ENCODE data around the gene TEX47. TPM values are rescaled to one million over a fixed set of nuclear protein-coding genes. Genes with fewer than 3 reads are reported as not detected.

The TEX47 gene
- not detected in 2 replicates for total RNA-seq (2014; rRNA removed; shearing (Covaris generic))

DNA sequence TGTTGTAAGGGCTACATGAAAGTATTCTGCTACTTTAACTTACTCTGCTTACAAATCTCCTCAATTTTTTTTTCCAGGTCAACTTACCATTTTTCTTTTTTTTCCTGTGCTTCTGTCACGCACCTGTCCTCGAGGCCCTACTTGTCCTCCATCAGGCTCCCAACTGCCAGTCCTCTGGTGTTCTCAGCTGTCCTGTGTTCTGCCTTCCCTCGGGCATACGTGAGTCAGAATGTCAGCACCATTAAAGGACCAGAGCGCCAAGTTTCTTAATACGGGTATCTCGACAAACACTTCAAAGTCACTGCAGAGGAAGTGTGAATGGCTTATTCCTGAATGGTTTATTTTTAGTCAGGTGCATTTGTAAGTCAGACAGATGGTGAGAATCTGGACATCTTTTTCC lies at the start of gene TEX47:
Gene TEX47, minus strand, starts transcription at position 185 of the 400 bp plus-strand sequence. CDS start 795 bp downstream, outside the sequence.
- Histone ChIP-seq H3K36me3 (no peaks in the 10 kb centered on the region), H3K4me3 (no peak within 1 kb of the TSS), H3K27ac (no peak within 1 kb of the TSS), H3K9me3 (replicated peaks) (no peaks in the 10 kb centered on the region), H3K4me1 (no peaks in the 10 kb centered on the region), H3K27me3 (no peaks in the 10 kb centered on the region)
- DNase-seq, result peak; percentile 19 to 49

DNA sequence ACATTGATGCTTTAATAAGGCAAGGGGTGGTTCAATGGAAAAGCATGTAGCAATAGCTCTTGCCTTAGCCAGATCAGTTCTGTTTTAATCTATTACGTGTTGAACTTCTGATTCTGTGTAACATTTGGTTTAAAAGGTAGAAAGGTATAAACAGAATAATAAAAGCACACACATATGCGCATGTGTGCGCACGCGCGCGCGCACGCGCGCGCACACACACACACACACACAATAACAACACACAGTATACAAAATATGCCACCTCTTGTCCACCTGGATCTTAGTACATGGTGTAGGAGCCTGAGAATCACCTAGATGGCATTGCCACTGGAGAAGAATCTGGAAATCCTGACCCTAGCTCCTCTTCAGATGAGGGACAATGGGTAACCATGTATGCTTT lies 49.6 kb upstream of the TEX47 start:
- Histone ChIP-seq H3K9me3 (replicated peaks) (no peaks in the 10 kb centered on the region), H3K4me1 (no peaks in the 10 kb centered on the region), H3K36me3 (no peaks in the 10 kb centered on the region), H3K27ac (no peak overlapping the region), H3K27me3 (no peaks in the 10 kb centered on the region), H3K4me3 (no peak overlapping the region)
- DNase-seq, result no peak

DNA sequence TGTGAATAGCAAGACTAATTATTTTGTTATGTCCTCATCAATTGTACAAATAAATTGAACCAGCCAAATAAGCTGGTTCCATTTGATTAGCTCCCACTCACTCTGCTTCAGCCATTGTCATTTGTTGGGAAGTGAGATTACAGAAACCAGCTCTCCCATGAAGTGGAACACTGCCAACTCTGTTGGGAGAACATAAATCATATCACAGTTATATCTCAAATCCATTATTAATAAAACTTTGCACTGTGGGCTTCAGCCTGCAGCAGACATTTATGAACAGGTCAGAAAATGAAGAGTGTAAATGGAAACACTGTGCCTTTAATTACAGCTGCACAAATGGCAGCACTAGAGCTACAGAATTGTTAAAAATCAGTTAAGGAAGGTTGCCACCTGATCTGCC lies 46.7 kb upstream of the TEX47 start:
- H3K4me1 ChIP-seq, result no peaks in the 10 kb centered on the region
- H3K36me3 ChIP-seq, result no peaks in the 10 kb centered on the region
- H3K4me3 ChIP-seq, result no peak overlapping the region
- DNase-seq, result no peak
- no peak overlapping the region for H3K27ac ChIP-seq
- no peaks in the 10 kb centered on the region for H3K27me3 ChIP-seq
- H3K9me3 ChIP-seq (replicated peaks), result no peaks in the 10 kb centered on the region

DNA sequence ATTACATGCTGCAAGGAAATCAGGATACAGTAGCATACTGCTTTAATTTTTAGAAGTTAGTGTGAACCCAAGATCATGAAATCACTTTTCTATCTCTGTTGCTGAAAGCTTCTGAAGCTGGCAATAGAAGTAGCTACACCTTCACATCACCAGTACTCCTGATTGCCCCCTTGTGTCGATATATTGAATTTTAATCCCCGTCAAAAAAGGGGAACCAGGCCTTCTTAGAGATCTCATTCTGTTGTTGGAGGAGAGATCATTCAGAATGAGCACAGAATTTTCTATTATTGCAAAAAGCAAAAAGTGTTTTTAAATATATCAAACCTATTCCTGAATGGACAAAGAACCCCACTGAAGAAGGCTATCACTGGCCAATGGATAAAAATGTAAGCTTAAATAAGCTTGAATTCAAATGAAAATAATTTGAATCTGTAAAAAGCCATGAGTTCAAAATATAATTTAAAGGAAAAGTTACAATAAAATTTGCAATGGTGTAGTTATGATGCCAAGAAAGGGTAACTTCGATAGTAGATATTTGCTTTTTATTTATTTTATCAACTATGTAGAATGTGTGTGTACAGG lies 39.7 kb upstream of the TEX47 start:
- DNase-seq, result peak; percentile 22 to 74
- Histone ChIP-seq H3K36me3 (no peaks in the 10 kb centered on the region), H3K4me1 (no peaks in the 10 kb centered on the region), H3K27ac (no peak overlapping the region), H3K4me3 (no peak overlapping the region), H3K27me3 (no peaks in the 10 kb centered on the region), H3K9me3 (replicated peaks) (peaks cover 6% of the 10 kb centered on the region; the same call in 1 of the 2 replicates)

DNA sequence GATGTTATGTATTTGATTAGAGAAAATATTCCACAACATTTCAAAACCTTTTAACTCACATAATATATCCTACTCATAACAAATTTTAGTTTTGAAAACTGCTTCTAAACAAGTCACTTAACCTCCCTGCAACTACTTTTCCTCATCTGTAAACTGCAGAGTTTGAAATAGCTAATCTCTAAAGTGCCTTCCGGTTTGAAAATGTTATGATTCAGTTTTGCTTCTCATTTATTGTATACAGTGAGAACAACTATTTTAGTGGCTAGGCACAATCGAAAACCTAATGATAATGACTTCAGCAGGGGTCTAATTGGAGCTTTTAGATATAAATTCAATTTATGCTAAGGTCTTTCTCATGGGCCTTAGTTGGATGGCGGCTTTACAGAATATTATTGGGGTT lies 30.7 kb upstream of the TEX47 start:
- H3K27ac ChIP-seq, result no peak overlapping the region
- H3K9me3 ChIP-seq (replicated peaks), result peaks cover 8% of the 10 kb centered on the region; the same call in 1 of the 2 replicates
- no peak for DNase-seq
- H3K4me3 ChIP-seq, result no peak overlapping the region
- no peaks in the 10 kb centered on the region for H3K36me3 ChIP-seq
- H3K27me3 ChIP-seq, result no peaks in the 10 kb centered on the region
- H3K4me1 ChIP-seq, result no peaks in the 10 kb centered on the region

DNA sequence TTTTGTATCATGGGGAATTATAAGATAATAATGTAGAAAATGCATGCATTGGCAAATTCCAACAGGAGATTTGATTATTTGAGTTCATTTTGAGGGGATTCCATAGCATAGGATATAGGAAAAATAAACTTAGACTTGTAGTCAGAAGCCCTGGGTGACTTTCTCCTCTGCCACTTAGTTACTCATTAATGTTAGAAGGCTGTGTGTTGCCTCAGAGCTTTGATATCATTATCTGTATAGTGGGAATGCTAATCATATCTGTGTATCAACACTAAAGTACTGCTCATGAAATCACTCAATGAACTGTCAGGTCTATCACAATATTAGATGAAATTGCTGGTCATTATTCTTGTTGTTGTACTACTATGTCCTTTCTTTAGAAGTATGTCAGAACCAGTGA lies 23.0 kb upstream of the TEX47 start:
- H3K4me1 ChIP-seq, result no peaks in the 10 kb centered on the region
- H3K27me3 ChIP-seq, result no peaks in the 10 kb centered on the region
- H3K36me3 ChIP-seq, result no peaks in the 10 kb centered on the region
- no peak for DNase-seq
- H3K27ac ChIP-seq, result no peak overlapping the region
- H3K4me3 ChIP-seq, result no peak overlapping the region
- no peaks in the 10 kb centered on the region for H3K9me3 ChIP-seq (replicated peaks)

DNA sequence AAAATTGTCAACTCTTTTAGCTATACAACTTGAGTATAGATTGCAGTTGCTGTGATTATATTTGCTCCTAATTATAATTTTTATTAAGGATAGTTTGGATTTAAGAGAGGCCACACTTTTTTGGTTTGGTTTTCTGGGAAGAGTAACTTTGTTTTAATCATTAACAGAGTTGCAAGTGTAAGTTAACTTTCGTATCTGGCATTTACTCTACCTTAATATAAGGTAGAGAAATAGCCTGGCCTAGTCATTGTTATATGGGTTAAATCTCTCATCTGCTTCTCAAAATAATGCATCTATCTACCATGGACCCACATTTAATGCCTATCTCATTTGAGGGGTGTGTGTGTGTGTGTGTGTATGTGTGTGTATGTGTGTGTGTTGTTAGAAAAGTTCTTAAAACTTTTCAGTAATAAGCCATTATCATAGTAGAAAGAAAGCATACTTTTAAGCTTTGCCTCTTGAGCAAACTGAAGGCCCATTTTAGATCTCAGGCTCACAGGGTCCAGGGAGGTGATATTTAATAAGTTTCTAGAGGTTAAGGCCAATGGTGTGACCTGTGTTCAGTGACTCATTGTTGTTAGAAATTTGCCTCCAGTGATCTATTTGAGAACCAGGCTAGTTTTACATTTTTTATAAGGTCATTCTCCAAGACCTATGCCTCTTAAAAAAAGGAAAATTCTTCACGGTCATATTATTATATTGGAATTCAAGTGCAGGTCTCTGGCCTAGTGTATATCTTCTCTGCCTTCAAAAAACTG lies 10.9 kb upstream of the TEX47 start:
- H3K27ac ChIP-seq, result no peak overlapping the region
- no peaks in the 10 kb centered on the region for H3K9me3 ChIP-seq (replicated peaks)
- no peak for DNase-seq
- H3K4me3 ChIP-seq, result no peak overlapping the region
- no peaks in the 10 kb centered on the region for H3K4me1 ChIP-seq
- H3K27me3 ChIP-seq, result no peaks in the 10 kb centered on the region
- H3K36me3 ChIP-seq, result no peaks in the 10 kb centered on the region

DNA sequence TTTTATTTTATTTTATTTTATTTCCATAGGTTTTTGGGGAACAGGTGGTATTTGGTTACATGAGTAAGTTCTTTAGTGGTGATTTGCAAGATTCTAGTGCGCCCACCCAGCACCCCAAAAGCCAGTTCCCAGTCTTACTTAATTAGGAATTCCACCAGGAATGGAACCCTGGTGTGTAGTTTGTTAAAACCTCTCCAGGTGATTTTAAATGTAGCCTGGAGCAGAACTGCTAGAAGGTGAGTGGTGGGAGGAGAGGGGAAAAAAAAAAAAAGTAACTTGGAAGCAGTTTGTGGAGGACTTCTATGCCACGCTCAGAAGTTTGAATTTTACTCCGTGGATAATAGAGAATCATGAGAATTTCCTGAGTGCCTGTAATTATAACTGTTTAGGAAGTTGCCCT lies 5.5 kb upstream of the TEX47 start:
- Histone ChIP-seq H3K36me3 (no peaks in the 10 kb centered on the region), H3K27me3 (no peaks in the 10 kb centered on the region), H3K4me1 (no peaks in the 10 kb centered on the region), H3K27ac (no peak overlapping the region), H3K4me3 (no peak overlapping the region), H3K9me3 (replicated peaks) (no peaks in the 10 kb centered on the region)
- no peak for DNase-seq

DNA sequence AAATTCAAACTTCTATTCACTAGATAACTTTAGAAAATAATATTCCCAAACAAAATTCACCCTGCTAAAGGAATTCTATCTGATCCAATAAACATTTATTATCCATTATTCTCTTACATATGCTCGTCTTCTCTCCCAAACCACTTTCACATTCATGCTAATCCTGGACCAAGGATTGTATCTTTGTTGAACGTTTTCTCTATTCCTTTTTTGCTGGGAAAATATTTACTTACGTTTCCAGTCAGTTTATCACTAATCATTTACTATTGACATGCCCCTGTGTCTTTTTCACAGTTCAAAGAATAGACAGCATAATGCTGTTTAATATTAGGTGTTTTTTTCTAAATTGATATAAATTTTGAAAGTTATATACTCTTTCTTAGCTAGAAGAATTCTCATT lies 3.2 kb downstream of the TEX47 start:
- Histone ChIP-seq H3K36me3 (no peaks in the 10 kb centered on the region), H3K4me1 (no peaks in the 10 kb centered on the region), H3K27me3 (no peaks in the 10 kb centered on the region), H3K4me3 (no peak overlapping the region), H3K27ac (no peak overlapping the region), H3K9me3 (replicated peaks) (no peaks in the 10 kb centered on the region)
- DNase-seq, result no peak

DNA sequence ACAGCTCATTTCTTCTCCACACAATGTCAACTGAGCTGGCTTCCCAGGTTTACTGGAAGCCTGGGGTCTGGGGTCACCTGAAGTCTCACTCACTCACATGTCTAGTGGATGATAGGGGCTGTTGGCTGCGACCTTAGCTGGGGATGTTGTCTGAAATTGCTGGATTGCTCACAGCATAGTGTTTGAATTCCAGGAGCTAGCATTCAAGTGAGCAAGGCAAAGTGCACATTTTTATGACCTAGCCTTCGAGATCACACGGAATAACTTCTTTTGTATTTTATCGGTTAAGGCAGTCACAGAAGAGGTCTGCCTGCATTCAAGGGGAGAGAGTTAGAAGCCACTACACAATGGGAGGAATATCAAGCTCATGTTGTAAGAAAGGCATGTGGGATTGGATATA lies 3.6 kb downstream of the TEX47 start:
- H3K36me3 ChIP-seq, result no peaks in the 10 kb centered on the region
- H3K4me3 ChIP-seq, result no peak overlapping the region
- H3K27me3 ChIP-seq, result no peaks in the 10 kb centered on the region
- no peaks in the 10 kb centered on the region for H3K9me3 ChIP-seq (replicated peaks)
- no peak overlapping the region for H3K27ac ChIP-seq
- H3K4me1 ChIP-seq, result no peaks in the 10 kb centered on the region
- DNase-seq, result no peak

DNA sequence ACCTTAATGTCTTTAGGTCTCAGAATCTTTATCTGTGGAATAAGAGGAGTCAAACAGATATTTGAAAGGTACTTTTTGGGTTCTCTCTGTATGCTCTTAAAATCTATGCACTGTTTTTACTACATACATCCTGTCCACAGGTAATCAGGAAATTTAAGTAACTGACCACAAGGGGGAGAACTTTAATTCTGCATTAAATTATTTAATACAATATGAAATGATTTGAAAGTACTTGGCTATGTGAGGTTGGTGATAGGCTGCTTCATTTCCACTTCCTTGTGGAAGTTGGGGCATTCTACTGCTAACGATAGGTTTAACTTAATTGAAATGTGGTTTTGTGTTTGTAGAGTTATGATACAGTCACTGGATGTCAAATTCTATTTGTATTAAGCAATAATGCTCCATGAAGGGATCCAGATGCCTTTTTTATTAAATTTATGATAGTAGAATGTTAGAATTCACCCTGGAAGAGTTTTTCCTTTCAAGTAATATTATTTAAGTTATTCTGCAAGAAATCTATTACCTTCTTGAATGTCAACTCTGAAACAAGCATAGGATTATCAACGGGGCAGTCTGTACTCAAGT lies 6.0 kb downstream of the TEX47 start:
- Histone ChIP-seq H3K9me3 (replicated peaks) (no peaks in the 10 kb centered on the region), H3K4me1 (no peaks in the 10 kb centered on the region), H3K36me3 (no peaks in the 10 kb centered on the region), H3K27me3 (no peaks in the 10 kb centered on the region), H3K27ac (no peak overlapping the region), H3K4me3 (no peak overlapping the region)
- peak in 1 of 2 experiments; percentile 48 for DNase-seq

DNA sequence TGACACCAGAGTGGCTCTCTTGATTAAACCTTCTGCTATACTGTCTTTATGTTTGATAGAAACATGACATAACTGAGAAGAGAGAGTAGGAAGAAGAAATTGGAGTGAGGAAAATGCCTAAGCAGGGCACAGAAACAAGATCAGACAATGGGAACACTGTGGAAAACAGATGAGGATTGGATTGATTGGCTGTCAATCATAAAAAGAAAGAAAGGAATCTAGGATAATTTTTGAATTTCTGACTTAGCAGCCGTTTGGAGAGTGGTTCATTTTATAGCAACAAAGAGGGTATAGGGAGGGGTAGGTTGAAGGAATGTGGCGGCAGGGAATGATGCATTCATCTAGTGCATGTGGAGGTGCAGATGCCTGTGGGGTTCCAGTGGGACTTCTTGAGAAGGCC lies 7.8 kb downstream of the TEX47 start:
- no peak overlapping the region for H3K27ac ChIP-seq
- no peak overlapping the region for H3K4me3 ChIP-seq
- H3K4me1 ChIP-seq, result no peaks in the 10 kb centered on the region

DNA sequence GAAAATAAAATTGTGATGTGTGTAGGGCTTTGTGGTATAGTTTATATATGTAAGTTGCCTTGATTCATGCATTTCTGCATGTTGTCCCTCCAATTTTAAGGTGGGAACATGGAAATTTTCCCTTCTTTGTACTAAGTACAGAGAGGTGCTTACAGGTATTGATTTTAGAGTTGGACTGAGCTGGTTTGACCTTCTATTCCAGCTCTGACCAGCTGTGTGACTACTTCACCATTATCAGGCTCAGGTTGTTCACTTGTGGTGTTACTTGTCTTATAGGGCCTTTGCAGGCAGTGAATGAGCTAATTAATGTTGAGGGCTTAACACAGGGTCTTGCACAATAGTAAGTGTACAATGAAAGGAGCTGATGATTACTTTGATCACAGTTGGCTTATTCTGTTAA lies 19.7 kb downstream of the TEX47 start:
- H3K27ac ChIP-seq, result no peak overlapping the region
- H3K9me3 ChIP-seq (replicated peaks), result no peaks in the 10 kb centered on the region; the same call in 1 of the 2 replicates
- no peaks in the 10 kb centered on the region for H3K36me3 ChIP-seq
- H3K4me3 ChIP-seq, result no peak overlapping the region
- no peak for DNase-seq
- no peaks in the 10 kb centered on the region for H3K4me1 ChIP-seq
- no peaks in the 10 kb centered on the region for H3K27me3 ChIP-seq

More for the DNA sequence above, 7.8 kb downstream of the TEX47 start:
- H3K9me3 ChIP-seq (replicated peaks), result no peaks in the 10 kb centered on the region
- no peaks in the 10 kb centered on the region for H3K27me3 ChIP-seq
- no peak for DNase-seq
- H3K36me3 ChIP-seq, result no peaks in the 10 kb centered on the region

DNA sequence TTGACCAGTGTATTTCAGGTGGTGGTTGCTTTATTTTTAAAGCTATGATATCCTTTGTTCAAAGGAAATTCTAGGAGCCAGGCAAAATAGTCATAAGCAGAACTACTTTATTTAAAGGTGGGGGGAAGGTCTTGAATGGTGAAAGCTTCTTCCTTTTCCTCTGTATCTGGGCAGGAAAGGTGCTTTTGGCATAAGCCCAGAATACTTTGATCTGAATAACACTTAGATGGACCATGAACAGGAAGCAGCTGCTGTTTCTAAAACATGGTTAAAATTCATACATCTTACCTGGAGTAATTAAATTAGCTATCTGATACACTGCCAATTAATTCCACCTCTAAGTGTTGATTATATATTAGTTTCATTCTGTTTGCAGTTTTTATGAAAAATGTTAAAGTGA lies 22.8 kb downstream of the TEX47 start:
- no peaks in the 10 kb centered on the region; the same call in 1 of the 2 replicates for H3K9me3 ChIP-seq (replicated peaks)
- DNase-seq, result no peak

DNA sequence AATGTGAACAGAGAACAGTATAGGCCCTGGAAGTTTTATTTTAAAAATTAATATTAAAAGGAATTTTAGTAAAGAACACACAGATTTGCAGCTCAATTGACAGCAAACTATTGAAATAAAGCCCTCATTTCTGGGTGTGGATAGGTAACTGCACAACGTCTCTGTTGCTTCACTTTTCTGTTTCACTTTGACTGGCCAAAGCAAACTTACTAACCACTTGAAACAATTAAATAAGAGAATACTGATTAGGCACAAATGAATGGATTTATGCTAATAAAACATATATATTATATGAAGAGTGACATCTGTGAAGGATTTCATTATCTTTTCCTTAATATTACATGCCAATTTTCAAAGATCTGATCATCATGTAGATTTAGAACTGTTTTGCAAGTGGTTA lies 24.1 kb downstream of the TEX47 start:
- no peak for DNase-seq

More for the DNA sequence above, 22.8 kb downstream of the TEX47 start:
- H3K27me3 ChIP-seq, result no peaks in the 10 kb centered on the region
- no peak overlapping the region for H3K27ac ChIP-seq
- H3K4me1 ChIP-seq, result no peaks in the 10 kb centered on the region
- no peaks in the 10 kb centered on the region for H3K36me3 ChIP-seq
- H3K4me3 ChIP-seq, result no peak overlapping the region

More for the DNA sequence above, 24.1 kb downstream of the TEX47 start:
- Histone ChIP-seq H3K4me1 (no peaks in the 10 kb centered on the region), H3K27me3 (no peaks in the 10 kb centered on the region), H3K4me3 (no peak overlapping the region), H3K27ac (no peak overlapping the region), H3K9me3 (replicated peaks) (no peaks in the 10 kb centered on the region; the same call in 1 of the 2 replicates), H3K36me3 (no peaks in the 10 kb centered on the region)

Data from SJCRH30 (cell line).